Ramos (cell line): Measurements from ENCODE around the gene CAPN10.

ENCODE experiments used
- in situ Hi-C: fragments of 300-500 bp; cut with MboI; formaldehyde crosslinking; loops from one replicate; pipeline ENCODE4 v1.14.3; 2022; ENCODE audit warnings: low sequenced_read_pairs; ENCODE audit not compliant: unreplicated experiment

The CAPN10 gene

GRCh38 chr2:240646900-240647502, 60.5 kb downstream of the CAPN10 start:
- in situ Hi-C loops = no loop called here

GRCh38 chr2:240647503-240648154, 61.1 kb downstream of the CAPN10 start:
- in situ Hi-C loops = no loop called here

DNA sequence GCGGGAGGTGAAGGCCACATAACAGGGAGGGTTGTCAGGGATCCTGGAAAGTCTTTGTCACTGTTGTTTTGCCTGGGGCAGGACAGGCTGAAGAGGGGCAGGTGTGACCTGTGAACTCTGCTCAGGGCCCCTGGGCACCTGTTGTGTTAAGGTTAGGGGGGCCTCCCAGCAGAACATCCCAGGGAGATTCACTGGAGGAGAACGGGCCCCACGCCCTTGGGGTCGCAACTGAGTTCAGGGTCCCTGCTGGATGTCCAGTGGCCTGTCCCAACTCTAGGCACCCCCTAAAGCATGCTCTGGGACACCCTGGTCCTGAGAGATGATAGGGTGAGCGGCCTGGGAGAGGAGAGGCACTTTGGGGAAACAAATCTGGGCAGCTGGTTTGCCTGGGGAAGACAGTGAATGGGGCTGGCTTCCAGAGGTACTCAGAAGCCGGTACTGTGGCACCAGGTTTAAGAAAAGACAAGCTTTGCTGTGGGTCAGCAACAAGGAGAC, 61.7 kb downstream of the CAPN10 start:
- in situ Hi-C loops = no loop called here
